Measurements from ENCODE around the gene EBF4. TPM values are rescaled to one million over a fixed set of nuclear protein-coding genes. Genes with fewer than 3 reads are reported as not detected.

The EBF4 gene
- total RNA-seq, 1 donor from 2014 or later = 2.0 TPM

DNA sequence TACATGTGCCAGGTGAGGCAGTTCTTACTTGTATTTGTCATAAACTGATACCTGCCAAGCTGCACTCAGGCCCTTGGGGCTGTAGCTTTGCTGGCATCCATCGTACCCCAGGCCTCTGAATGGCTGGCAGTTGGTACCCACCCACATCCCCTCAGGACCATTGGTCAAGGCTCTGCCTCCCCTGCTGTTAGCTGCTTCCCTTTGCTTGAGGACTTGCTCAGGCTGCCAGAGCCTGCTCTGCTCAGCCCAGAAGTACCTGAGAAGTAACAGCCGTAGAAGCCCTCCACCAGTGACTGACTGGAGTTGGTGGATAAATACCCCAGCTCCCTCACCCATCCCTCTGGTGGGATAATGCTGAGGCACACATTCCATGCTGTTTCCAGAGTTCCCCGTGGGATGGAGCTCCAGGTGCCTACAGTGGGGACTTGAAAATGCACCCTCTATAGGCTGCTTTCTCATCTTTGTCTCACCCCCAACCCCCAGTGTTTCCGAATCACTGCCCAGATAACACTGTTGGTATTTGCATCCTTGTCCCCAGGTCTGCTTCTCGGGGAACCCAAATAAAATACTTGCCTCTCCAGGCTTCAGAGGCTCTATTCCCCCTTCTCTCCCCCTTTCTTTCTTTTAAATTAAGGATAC is 7.3 kb downstream of the EBF4 start:
- DNase-seq (ENCODE audit: low read depth, low spot score) = no peak

- DNase-seq (ENCODE audit: low read depth, low spot score) = no peak
Measured at GRCh38 chr20:2700913-2701620, 8.5 kb downstream of the EBF4 start.

- no peak for DNase-seq (ENCODE audit: low read depth, low spot score)
Measured at GRCh38 chr20:2701671-2702081, 9.1 kb downstream of the EBF4 start.

GRCh38 chr20:2703716-2704475 is 11.3 kb downstream of the EBF4 start:
- no peak for DNase-seq (ENCODE audit: low read depth, low spot score)

DNA sequence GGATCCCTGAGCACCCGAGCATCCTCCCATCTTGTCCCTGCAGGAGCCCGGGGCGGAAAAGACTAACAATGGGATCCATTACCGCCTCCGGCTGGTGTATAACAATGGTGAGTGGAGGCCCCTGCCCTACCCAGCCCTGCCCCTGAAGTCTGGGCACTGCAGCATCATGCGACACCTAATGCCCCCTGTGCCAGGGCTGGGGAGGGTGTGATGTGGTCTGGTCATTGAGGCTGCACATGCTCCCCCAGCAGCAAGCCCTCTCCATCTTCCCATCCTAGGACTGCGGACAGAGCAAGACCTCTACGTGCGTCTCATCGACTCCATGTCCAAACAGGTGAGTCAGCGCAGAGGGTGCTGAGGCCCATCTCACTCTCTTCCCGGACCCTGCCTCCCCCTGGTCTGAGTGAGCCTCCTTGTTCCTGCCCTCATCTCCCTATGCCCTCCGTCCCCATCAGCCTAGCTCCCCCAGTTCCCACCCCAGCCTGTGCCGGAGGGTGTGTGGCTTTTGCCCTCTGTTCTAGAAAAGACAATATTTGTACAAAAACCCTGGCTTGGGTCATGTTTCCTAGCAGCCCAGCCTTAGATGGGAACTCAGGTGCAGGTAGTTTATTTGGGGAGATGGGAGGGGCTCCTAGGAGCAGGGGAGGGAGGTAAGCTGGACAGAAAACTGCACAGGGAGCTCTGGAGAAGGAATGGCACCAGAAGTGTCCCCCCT is 13.5 kb downstream of the EBF4 start:
- DNase-seq (ENCODE audit: low read depth, low spot score) = no peak

GRCh38 chr20:2706688-2707352 is 14.2 kb downstream of the EBF4 start:
- no peak for DNase-seq (ENCODE audit: low read depth, low spot score)

GRCh38 chr20:2707353-2708072 is 14.9 kb downstream of the EBF4 start:
- DNase-seq (ENCODE audit: low read depth, low spot score) = no peak

GRCh38 chr20:2708073-2708415 is 15.5 kb downstream of the EBF4 start:
- DNase-seq (ENCODE audit: low read depth, low spot score) = no peak

- DNase-seq (ENCODE audit: low read depth, low spot score) = no peak
Measured at GRCh38 chr20:2708665-2709064, 16.1 kb downstream of the EBF4 start.

DNA sequence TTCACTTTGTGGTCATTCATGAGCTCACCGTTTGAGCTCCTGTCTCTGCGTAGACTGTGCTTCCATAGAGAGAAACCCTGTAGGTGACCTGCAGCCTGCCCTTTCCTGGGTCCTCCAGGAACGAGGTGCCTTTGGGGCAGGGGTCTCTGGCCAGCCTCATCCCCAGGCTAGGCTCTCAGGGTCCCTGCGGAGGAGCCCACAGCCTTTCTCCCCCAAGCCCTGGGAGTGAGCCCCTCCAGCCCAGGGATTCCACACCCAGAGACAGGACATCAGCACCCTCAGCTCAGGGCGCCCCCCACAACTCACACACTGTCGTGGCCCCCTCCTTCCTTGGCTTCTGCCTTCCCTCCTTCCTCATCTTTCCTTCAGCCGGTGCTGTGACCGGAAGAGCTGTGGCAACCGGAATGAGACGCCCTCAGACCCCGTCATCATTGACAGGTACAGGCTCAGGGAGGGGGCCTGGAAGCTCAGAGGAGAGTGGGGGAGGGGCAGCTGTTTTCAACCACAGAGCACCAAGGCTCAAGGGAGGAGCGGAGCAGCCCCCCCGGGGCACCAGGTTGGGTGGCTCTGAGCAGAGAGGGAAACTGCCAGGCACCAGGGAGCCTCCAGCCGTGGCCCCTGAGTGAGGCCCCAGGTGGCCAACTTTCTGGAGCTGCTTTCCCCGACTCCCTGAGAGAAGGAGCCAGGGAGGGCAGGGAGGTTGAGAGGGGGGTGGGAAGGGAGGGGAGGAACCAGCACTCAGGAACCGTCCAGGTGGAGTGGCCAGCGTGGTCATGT is 16.8 kb downstream of the EBF4 start:
- DNase-seq (ENCODE audit: low read depth, low spot score) = no peak

GRCh38 chr20:2713285-2713684 is 20.7 kb downstream of the EBF4 start:
- DNase-seq (ENCODE audit: low read depth, low spot score) = no peak

GRCh38 chr20:2729251-2729713 is 36.7 kb downstream of the EBF4 start:
- DNase-seq (ENCODE audit: low read depth, low spot score) = no peak

DNA sequence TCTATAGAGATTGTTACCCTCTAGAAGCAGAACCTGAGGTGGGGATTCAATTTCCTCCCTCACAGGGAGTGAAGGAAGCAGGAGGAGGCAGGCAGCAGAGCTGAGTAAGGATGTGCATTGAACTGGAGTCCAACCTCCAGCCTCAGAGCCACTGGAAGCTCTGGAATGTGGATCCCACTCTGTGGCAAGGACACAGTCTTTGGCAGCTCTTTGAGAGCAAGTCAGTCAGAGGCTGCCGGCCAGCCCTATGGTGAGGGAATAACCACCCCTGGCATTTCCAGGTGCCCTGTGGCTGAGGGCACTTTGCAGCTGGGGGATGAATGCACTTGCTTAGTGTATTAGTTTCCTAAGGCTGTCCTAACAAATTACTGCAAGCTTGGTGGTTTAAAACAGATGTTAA is 37.2 kb downstream of the EBF4 start:
- DNase-seq (ENCODE audit: low read depth, low spot score) = no peak

DNA sequence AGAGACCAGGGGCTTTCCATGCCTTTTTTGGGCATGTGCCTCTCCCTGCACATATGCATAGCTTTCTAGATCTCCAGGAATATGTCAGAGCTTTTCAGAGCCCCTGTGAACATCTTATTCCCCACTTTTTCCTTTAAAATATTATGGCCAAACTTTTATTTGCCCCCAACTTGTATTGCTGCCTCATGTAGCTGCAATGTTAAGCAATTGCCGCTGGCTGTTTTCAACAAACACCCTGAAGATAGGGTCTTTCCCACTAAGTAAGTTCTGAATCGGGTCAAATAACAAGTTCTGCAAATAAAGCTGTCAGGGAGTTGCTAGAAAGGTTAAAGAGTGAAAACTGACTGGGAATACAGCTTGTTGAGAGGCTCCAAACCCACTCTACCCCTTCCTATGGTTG is 42.3 kb downstream of the EBF4 start:
- DNase-seq (ENCODE audit: low read depth, low spot score) = no peak

DNA sequence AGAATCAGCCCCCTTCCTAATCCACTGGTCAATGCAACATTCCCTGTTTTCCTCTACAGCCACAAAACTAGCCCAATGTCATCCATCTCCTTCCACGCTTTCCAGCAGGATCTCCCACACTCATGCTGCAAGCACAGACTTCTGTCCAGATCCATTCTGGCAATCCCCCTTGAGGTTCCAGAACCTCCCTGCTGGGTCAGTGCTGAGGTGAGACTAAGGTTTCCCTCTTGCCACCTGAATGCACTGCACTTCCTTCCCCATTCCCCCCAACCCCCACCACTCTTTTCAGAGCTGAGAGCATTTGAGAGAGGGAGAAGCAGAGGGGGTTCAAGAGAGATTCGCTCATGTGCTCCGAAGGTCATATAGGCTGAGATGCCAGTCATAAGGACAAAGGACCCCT is 43.9 kb downstream of the EBF4 start:
- DNase-seq (ENCODE audit: low read depth, low spot score) = no peak

GRCh38 chr20:2738331-2739041 is 45.9 kb downstream of the EBF4 start:
- DNase-seq (ENCODE audit: low read depth, low spot score) = no peak

GRCh38 chr20:2739042-2739398 is 46.4 kb downstream of the EBF4 start:
- DNase-seq (ENCODE audit: low read depth, low spot score) = no peak

GRCh38 chr20:2740702-2741101 is 48.1 kb downstream of the EBF4 start:
- DNase-seq (ENCODE audit: low read depth, low spot score) = no peak

- no peak for DNase-seq (ENCODE audit: low read depth, low spot score)
Measured at GRCh38 chr20:2741463-2741862, 48.9 kb downstream of the EBF4 start.

All from pulmonary artery endothelial cell (primary cell).